D721Med (cell line): ENCODE measurements around the gene TMEM59L.
"Not testable (repeated sequence)": the region's sequence is repeated elsewhere in the genome, so short reads cannot be mapped to it uniquely, and the experiment has no call there.

ENCODE experiments used
- DNase-seq: peaks from one replicate; pipeline ENCODE4 v3.0.0; 2011; ENCODE audit warnings: low spot score; ENCODE audit not compliant: insufficient read length
- FAIRE-seq: peaks from 2 replicates; lab custom pipeline; 2011; peaks lifted over from hg19 to GRCh38; lab: Jason Lieb, UNC
- CTCF ChIP-seq: IDR thresholded peaks from 2 replicates; pipeline ENCODE4 v1.5.1; 2012; ENCODE audit warnings: mild to moderate bottlenecking, control low read depth; ENCODE audit not compliant: insufficient read depth; ENCODE audit errors: missing control alignments

The TMEM59L gene

DNA sequence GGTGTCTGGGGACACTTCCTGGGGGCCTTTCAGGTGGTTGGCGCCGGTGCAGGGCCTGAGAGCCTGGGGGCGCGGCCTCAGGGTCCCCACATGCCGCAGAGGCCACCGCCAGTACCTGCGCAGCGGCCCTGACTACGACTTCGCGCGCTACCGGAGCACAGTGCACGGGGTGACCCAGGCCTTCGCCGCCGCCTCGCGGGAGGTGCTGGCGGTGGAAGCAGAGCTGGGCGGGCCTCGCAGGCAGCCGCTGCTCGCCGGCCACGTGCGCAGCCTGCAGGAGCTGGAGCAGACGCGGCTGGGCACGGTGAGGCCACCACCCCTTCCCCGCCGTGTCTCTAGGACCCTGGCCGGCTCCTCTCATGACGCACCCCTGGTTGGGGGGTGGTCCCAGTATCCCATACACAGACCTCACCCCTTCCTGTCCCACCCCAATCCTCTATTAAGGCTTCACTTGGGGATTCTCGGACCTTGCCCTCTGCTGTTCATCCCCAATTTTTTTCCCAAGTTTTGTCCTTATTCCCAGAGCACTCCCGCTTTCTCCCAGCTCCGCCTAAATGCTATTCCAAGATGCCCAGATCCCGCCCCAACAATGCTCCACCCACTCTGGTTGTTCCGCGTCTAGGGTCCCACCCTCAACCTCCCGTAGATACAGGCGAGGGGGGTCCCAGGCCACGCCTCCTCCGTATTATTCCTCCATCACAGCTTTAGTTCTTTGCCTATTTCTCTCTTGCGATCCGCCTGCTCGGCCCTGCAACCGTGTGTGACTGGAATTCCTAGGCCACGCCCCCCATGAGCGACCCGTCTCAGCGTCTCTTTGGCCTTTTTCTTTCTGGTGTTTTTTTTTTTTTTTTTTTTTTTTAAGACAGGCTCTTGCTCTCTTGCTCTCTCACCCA is 23.0 kb upstream of the TMEM59L start:
- no peak for DNase-seq
- TF ChIP-seq CTCF, result no peak
- FAIRE-seq, result no peak

GRCh38 chr19:18590273-18591272 is 22.1 kb upstream of the TMEM59L start:
- DNase-seq, result peak; percentile 73
- peak; percentile 2 for TF ChIP-seq CTCF
- no peak for FAIRE-seq

DNA sequence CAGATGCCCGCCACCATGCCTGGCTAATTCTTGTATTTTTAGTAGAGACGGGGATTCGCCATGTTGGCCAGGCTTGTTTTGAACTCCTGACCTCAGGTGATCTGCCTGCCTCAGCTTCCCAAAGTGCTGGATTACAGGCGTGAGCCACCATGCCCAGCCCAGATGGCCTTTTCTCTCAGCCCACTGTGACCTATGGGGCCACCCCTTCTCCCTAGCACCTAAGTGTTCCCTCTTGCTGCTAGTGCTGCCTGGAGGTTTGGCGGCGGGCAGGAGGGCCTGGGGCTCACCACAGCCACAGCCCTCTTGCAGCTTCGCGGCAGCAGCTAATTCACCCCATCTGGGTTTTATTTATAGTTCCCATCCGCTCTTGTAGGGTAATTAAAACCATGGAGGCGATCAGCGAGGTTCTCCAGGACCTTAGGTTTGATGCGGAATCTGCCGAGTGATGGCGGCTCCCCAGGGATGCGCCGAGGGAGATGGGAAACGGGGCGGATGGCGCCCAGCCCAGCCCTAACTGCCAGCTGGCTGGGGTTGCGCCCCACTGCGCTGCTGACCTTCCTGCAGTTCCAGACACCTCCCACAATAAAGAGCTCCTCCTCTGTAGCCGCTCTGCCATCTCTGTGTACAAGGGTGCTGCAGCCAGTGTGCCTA is 20.8 kb upstream of the TMEM59L start:
- no peak for DNase-seq
- no peak for FAIRE-seq
- no peak for TF ChIP-seq CTCF

GRCh38 chr19:18592732-18593131 is 19.9 kb upstream of the TMEM59L start:
- not testable (repeated sequence) for FAIRE-seq, DNase-seq

GRCh38 chr19:18593367-18594095 is 19.1 kb upstream of the TMEM59L start:
- DNase-seq (no peak), FAIRE-seq (no peak)
- TF ChIP-seq CTCF, result no peak

- peak; percentile 59 for TF ChIP-seq CTCF
- no peak for FAIRE-seq
- DNase-seq, result no peak
Measured at GRCh38 chr19:18594096-18594823, 18.4 kb upstream of the TMEM59L start.
